Activated B cell treated with CpG ODN at 0.5 μM for 24 hours (primary cell): ENCODE results near the gene HS3ST2. TPM values are rescaled to one million over a fixed set of nuclear protein-coding genes. Genes with fewer than 3 reads are reported as not detected.

ENCODE experiments used
- ATAC-seq: fragments of 200-7000 bp; cut with Tn5 transposase; one replicate; pipeline ENCODE4 v1.10.0; 2021; ENCODE audit warnings: low read depth, mild to moderate bottlenecking, moderate library complexity
- CTCF ChIA-PET: fragments of 350-600 bp; sonication (Branson Sonifier 250); formaldehyde crosslinking; loops from one replicate; lab custom pipeline; 2021; ENCODE audit warnings: antibody characterized with exemption; lab: Charles Lee
- POLR2A ChIA-PET: fragments of 350-600 bp; sonication (Branson Sonifier 250); formaldehyde crosslinking; loops from one replicate; lab custom pipeline; 2021; ENCODE audit warnings: antibody characterized with exemption; lab: Charles Lee
- DNase-seq: peaks from one replicate; pipeline ENCODE4 v3.0.0; 2022
- H3K27ac Mint-ChIP-seq: one replicate; pipeline ENCODE4 v1.8.0; 2020; ENCODE audit warnings: mixed read lengths
- H3K27me3 Mint-ChIP-seq: one replicate; pipeline ENCODE4 v1.8.0; 2021; ENCODE audit warnings: mixed read lengths
- H3K36me3 Mint-ChIP-seq: one replicate; pipeline ENCODE4 v1.8.0; 2021; ENCODE audit warnings: low read depth, mixed read lengths
- H3K4me1 Mint-ChIP-seq: one replicate; pipeline ENCODE4 v1.8.0; 2021; ENCODE audit warnings: mixed read lengths
- H3K4me3 Mint-ChIP-seq: one replicate; pipeline ENCODE4 v1.8.0; 2020; ENCODE audit warnings: mild to moderate bottlenecking, mixed read lengths
- H3K9me3 Mint-ChIP-seq: one replicate; pipeline ENCODE4 v1.8.0; 2020; ENCODE audit warnings: mixed read lengths
- intact Hi-C: fragments of 100-400 bp; cut with micrococcal nuclease; formaldehyde crosslinking; loops from one replicate; pipeline ENCODE4 v1.15.1; 2024
- total RNA-seq: library from RNA; stranded (reverse); gene quantifications from 2 replicates; pipeline ENCODE4 v1.2.3, GENCODE V29; 2022
- TF ChIP-seq, protein P1 (sequence below): fragments of 200-600 bp; IDR thresholded peaks from one replicate; pipeline ENCODE4 v1.8.0; 2022; ENCODE audit warnings: antibody characterized with exemption, mild to moderate bottlenecking

HS3ST2 gene
- total RNA-seq, 1 donor from 2014 or later = not detected

DNA sequence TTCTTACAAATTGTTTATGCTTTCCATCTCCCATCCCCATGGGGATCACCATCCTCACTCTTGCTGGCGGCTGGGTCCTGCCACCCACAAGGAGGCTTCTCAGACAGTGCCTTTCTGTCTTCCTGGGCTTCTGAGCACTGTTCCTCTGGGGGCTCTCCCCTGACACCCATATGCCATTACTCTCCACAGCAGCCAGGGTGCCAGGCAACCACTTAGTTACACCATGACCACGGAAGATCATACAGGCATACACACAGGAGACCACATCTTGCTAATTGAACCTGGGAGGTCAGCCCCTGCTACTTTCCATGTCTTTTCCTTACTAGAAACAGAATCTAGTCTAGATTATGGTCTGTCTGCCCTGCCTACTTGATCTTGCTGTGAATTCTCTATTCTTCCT is 27.7 kb upstream of the HS3ST2 start:
- intact Hi-C loops = no loop called here
- ATAC-seq (no peak), DNase-seq (no peak)
- peaks cover 2% of the 10 kb centered on the region for H3K9me3 Mint-ChIP-seq
- H3K4me1 Mint-ChIP-seq = no peaks in the 10 kb centered on the region
- H3K4me3 Mint-ChIP-seq = no peak overlapping the region
- POLR2A ChIA-PET = no interaction called here
- peaks cover 8% of the 10 kb centered on the region for H3K27me3 Mint-ChIP-seq
- H3K27ac Mint-ChIP-seq = no peak overlapping the region
- TF ChIP-seq, protein P1, sequence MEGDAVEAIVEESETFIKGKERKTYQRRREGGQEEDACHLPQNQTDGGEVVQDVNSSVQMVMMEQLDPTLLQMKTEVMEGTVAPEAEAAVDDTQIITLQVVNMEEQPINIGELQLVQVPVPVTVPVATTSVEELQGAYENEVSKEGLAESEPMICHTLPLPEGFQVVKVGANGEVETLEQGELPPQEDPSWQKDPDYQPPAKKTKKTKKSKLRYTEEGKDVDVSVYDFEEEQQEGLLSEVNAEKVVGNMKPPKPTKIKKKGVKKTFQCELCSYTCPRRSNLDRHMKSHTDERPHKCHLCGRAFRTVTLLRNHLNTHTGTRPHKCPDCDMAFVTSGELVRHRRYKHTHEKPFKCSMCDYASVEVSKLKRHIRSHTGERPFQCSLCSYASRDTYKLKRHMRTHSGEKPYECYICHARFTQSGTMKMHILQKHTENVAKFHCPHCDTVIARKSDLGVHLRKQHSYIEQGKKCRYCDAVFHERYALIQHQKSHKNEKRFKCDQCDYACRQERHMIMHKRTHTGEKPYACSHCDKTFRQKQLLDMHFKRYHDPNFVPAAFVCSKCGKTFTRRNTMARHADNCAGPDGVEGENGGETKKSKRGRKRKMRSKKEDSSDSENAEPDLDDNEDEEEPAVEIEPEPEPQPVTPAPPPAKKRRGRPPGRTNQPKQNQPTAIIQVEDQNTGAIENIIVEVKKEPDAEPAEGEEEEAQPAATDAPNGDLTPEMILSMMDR = no peak
- no peaks in the 10 kb centered on the region for H3K36me3 Mint-ChIP-seq
- CTCF ChIA-PET = no interaction called here

DNA sequence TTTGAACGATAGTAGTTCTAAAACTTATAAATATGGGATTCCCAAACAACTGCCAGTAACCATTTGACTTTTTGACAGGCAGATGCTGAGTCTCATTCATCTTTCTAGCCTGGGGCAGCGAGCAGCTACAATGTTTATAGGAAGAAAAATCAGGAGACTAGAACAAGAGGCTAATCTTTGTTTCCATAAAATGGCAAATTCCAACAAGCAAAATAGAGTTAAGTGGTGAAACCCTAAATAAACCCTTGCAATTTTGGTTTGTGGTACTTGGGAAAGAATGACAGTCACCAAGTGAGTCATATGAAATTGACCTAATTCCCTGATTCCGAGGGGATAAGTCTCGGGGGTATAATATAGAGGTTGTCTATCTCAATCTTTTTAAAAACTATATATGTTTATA is 27.3 kb upstream of the HS3ST2 start:
- H3K4me1 Mint-ChIP-seq = no peaks in the 10 kb centered on the region
- no peak overlapping the region for H3K27ac Mint-ChIP-seq
- intact Hi-C loops = no loop called here
- no peak overlapping the region for H3K4me3 Mint-ChIP-seq
- peaks cover 2% of the 10 kb centered on the region for H3K9me3 Mint-ChIP-seq
- DNase-seq = no peak
- ChIA-PET CTCF (no interaction called here), POLR2A (no interaction called here)
- no peaks in the 10 kb centered on the region for H3K36me3 Mint-ChIP-seq
- no peak for ATAC-seq
- TF ChIP-seq, protein P1 = no peak
- H3K27me3 Mint-ChIP-seq = peaks cover 10% of the 10 kb centered on the region

DNA sequence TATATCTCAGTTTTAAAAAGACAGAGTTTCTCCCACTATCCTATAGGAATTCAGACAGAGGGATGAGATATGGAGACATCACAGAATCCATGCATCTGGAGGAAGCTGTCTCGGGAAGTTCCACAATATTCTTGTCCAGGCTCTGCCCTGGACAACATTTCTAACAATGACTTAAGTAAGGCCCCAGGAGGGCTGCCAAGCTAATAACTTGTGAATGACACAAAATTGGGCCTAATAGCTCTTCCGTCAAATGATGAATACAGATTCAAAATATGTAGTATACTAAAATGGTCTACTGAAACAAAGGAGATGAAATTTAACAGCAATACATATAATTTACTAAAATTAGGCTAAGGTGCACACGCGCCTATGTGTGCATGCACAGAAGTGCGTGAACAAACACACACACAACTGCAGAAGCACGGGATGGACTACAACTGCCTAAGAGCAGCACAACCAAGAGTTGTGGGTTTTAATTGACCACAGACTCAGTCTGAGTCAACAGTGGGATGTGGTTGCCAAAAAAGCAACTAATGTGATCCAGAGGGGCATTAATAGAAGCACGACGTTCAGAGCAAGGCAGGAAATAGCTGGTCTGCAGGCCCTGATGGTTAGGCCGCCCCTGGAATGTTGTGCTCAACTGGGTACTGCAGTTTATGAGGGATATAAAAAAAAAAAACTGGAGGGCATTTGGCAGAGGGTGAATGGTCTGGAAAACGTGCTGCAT is 26.3 kb upstream of the HS3ST2 start:
- intact Hi-C loops = no loop called here
- no peaks in the 10 kb centered on the region for H3K4me1 Mint-ChIP-seq
- H3K27me3 Mint-ChIP-seq = peaks cover 10% of the 10 kb centered on the region
- H3K9me3 Mint-ChIP-seq = peaks cover 2% of the 10 kb centered on the region
- ChIA-PET CTCF (no interaction called here), POLR2A (no interaction called here)
- H3K4me3 Mint-ChIP-seq = no peak overlapping the region
- H3K27ac Mint-ChIP-seq = no peak overlapping the region
- no peaks in the 10 kb centered on the region for H3K36me3 Mint-ChIP-seq
- ATAC-seq (no peak), DNase-seq (no peak)
- TF ChIP-seq, protein P1 = no peak

DNA sequence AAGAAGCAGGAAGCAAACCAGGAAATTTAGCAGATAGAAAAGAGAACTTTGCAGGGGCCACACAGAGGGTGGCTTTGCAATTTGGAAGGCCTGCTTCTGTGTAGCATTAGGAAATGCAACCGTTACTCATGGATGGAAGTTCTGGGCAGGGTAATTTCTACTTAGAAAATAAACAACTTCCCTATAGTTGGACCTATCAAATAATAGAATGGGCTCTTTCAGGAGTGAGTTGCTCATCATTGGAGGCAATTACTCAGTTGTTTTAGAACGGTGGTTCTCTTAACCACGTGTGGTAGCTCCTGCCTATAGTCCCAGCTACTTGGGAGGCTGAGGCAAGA is 25.8 kb upstream of the HS3ST2 start:
- DNase-seq = no peak
- TF ChIP-seq, protein P1 = no peak
- H3K4me3 Mint-ChIP-seq = no peak overlapping the region
- no peak overlapping the region for H3K27ac Mint-ChIP-seq
- no peaks in the 10 kb centered on the region for H3K36me3 Mint-ChIP-seq
- ATAC-seq = no peak
- ChIA-PET CTCF (no interaction called here), POLR2A (no interaction called here)
- intact Hi-C loops = no loop called here
- no peaks in the 10 kb centered on the region for H3K4me1 Mint-ChIP-seq
- H3K27me3 Mint-ChIP-seq = peaks cover 10% of the 10 kb centered on the region
- H3K9me3 Mint-ChIP-seq = peaks cover 2% of the 10 kb centered on the region

DNA sequence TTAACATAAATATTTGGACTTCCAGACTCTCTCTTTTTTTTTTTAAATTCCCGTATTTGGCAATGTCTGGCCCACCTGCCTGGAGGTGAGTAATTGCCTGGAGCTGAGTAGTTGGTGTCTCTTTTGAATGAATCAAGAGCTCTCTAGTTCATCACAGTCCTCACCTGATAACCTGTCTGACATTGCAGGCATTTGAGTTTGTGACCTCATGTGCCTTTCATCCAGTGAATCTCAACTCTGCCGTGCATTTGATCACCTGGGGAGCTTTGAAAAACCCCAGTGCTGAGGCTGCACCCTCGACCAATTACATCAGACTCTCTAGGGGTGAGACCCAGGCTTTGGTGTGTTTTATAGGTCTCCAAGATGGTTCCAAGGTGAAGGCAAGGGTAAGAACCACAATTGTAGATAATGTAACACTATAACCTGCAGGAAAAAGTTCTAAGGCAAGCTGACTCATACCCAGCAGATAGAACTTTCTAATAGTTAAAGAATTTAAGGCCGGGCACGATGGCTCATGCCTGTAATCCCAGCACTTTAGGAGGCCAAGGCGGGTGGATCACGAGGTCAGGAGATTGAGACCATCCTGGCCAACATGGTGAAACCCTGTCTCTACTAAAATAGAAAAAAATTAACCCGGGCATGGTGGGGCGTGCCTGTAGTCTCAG is 24.5 kb upstream of the HS3ST2 start:
- no peak for ATAC-seq
- intact Hi-C loops = no loop called here
- CTCF ChIA-PET = no interaction called here

More for the DNA sequence above, 24.5 kb upstream of the HS3ST2 start:
- H3K36me3 Mint-ChIP-seq = no peaks in the 10 kb centered on the region
- TF ChIP-seq, protein P1 = no peak
- no peak overlapping the region for H3K4me3 Mint-ChIP-seq
- no peak for DNase-seq
- POLR2A ChIA-PET = no interaction called here
- no peak overlapping the region for H3K27ac Mint-ChIP-seq
- H3K4me1 Mint-ChIP-seq = no peaks in the 10 kb centered on the region
- peaks cover 6% of the 10 kb centered on the region for H3K9me3 Mint-ChIP-seq
- H3K27me3 Mint-ChIP-seq = peaks cover 15% of the 10 kb centered on the region
